IMR-90 (cell line): Measurements from ENCODE around the gene OR51F2.

Source experiments
- CEBPB ChIP-seq: IDR thresholded peaks from 2 replicates; pipeline ENCODE4 v1.6.1; 2012; ENCODE audit warnings: low read depth, low read length, improper control_type of control experiment
- MAFK ChIP-seq: IDR thresholded peaks from 2 replicates; pipeline ENCODE4 v1.6.1; 2012; ENCODE audit warnings: low read depth, low read length, improper control_type of control experiment
- MXI1 ChIP-seq: IDR thresholded peaks from 2 replicates; pipeline ENCODE4 v1.6.1; 2012; ENCODE audit warnings: low read depth, mild to moderate bottlenecking, low read length, moderate library complexity, borderline replicate concordance
- POLR2A ChIP-seq: IDR thresholded peaks from 2 replicates; pipeline ENCODE4 v1.6.1; 2012; ENCODE audit warnings: mild to moderate bottlenecking, low read depth, low read length
- RCOR1 ChIP-seq: IDR thresholded peaks from 2 replicates; pipeline ENCODE4 v1.6.1; 2012; ENCODE audit warnings: mild to moderate bottlenecking, low read length, improper control_type of control experiment; ENCODE audit not compliant: insufficient replicate concordance
- TF ChIP-seq, protein P1 (sequence below): conservative IDR thresholded peaks from 2 replicates; pipeline ENCODE4 v1.5.1; 2012; ENCODE audit warnings: mild to moderate bottlenecking, low read depth, low read length, improper control_type of control experiment

DNA sequence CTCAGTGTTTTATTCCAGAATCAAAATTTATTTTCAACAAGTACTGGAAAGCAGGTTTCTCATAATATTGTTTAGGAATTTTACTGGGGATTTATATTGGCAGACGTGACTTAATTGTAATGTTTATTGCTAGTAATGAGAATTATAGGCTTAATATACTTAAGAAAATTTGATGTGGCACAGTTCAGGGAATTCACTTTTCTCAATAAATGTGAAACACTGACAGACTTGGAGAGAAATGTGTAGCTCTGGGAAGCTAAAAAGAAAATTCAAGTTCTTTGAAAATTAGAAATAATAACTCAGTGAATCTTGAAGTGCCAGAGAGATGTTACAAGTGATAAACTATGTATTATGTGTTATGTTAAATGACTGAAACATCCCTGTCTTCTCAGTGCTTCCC lies at the start of gene OR51F2:
- TF ChIP-seq, protein P1, sequence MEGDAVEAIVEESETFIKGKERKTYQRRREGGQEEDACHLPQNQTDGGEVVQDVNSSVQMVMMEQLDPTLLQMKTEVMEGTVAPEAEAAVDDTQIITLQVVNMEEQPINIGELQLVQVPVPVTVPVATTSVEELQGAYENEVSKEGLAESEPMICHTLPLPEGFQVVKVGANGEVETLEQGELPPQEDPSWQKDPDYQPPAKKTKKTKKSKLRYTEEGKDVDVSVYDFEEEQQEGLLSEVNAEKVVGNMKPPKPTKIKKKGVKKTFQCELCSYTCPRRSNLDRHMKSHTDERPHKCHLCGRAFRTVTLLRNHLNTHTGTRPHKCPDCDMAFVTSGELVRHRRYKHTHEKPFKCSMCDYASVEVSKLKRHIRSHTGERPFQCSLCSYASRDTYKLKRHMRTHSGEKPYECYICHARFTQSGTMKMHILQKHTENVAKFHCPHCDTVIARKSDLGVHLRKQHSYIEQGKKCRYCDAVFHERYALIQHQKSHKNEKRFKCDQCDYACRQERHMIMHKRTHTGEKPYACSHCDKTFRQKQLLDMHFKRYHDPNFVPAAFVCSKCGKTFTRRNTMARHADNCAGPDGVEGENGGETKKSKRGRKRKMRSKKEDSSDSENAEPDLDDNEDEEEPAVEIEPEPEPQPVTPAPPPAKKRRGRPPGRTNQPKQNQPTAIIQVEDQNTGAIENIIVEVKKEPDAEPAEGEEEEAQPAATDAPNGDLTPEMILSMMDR, result no peak
- TF ChIP-seq RCOR1 (no peak), POLR2A (no peak), CEBPB (no peak), MAFK (no peak), MXI1 (no peak)
